ENCODE measurements around the gene TACC2.
"Not testable (repeated sequence)": the region's sequence is repeated elsewhere in the genome, so short reads cannot be mapped to it uniquely, and the experiment has no call there.

TACC2 gene

DNA sequence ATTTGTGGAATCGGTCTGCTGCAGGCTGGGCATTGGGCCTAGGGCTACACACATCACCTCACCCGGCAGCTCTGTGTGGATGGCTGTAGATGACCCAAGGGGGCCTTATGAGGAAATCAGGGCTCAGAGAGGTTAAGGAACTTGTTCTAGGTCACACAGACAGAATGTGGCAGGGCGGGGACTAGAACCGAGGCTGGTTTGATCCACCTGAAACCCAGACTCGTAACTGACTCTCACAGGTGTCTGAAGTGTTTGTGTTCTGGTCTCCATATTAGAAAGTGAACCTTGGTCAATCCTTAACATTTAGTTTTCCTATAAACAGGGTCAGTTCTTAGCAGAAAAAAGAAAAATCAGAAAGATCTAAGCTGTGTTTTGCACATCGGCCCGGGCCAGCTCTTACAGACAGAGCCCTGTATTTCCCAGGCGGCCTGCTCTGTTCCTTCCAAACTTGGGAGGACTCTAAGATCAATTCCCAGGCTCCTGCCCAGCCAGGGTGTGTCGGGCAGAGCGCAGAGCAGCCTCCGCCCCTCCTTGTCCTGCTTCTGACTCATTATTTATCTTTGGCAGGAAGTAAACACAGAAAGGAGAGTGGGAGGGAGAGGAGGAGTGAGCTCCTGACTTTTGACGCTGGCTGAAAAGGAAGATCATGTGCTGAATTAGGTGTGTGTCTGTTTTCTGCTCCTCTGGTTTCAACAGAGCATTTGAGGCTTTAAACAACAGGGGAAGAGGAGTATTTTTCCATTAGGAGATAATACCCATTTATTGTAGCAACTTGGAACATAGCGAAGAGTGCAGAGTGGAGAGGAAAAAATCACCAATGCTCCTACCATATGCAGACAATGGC lies 74.1 kb downstream of the TACC2 start:
- no peak for DNase-seq

DNA sequence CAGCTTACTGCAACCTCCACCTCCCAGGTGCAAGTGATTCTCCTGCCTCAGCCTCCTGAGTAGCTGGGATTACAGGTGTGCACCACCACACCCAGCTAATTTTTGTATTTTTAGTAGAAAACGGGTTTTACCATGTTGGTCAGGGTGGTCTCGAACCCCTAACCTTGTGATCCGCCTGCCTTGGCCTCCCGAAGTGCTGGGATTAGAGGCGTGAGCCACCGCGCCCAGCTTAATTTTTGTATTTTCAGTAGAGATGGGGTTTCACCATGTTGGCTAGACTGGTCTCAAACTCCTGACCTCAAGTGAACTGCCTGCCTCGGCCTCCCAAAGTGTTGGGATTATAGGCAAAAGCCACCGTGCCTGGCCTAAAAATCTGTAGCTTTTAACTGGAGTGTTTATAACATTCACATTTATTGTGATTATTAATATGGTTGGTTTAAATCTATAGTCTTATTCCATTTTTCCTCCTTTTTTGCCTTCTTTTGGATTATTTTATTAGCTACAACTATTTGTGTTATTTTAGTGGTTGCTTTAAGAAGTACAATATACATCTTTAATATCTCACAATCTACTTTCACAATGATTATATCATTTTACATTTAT lies 77.5 kb downstream of the TACC2 start:
- not testable (repeated sequence) for DNase-seq

DNA sequence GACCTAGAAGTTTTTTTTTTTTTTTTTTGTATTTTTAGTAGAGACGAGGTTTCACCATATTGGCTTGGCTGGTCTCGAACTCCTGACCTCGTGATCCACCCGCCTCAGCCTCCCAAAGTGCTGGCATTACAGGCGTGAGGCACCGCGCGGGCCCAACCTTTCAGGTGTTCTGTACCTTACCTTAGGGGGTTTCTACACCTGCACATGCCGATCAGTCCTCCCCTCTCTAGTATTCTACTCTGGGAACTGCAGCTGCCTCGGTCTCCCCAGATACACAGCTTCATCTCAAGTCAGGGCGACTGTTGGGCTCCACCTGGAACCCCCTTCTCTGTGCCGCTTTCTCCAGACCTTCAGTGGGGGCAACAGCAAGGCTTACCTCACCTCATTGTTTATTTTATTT lies 79.9 kb downstream of the TACC2 start:
- no peak for DNase-seq

DNA sequence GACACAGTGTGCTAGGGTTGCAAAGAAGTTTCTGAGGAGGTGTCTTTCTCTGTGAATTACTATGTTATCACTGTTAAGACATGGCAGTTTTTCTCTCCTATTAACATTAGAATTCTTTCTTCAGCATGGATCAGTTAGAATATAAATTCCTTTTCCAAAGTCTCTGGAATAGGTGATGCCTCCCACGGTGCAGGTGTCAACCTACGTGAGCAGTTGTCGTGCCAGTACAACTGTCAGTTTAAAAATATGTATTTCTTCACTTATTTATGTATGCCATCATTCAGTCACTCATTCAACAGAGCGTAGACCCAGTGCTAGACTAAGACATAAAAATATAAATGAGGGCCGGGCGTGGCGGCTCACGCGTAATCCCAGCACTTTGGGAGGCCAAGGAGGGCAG lies 83.5 kb downstream of the TACC2 start:
- DNase-seq: no peak

DNA sequence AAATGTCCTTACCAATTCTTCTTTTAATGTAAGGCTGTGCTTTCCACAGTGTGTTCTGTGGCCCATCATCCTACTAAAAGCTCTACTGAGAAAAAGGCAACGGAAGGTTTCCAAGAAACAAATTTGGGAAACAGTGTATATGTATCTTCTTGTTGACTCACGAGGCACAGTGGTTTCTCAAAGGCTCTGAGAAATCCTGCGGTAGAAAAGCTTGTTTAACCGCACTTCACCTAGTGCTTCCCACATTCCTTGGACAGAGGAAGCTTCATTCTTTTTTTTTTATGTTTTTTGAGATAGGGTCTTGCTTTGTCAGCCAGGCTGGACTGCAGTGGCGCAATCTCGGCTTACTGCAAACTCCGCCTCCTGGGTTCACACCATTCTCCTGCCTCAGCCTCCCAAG lies 84.5 kb downstream of the TACC2 start:
- no peak for DNase-seq

DNA sequence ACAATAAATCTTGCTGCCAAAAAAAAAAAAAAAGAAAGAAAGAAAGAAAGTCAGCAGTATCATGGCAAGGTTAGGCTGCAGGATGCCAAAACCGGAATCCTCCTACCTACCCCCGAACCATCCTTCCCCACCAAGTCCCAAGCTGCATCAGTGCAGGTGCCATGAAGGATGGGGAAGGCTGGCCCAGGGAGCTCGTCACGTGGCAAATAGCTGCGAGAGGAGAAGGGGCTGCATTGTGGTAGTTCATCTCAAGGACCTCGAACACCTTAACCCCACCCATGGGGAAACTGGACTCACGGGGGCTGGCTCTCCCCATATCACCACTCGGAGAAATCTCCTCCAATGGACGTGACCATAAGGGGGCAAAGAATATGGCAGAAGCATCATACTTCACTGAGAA lies 86.2 kb downstream of the TACC2 start:
- no peak for DNase-seq

DNA sequence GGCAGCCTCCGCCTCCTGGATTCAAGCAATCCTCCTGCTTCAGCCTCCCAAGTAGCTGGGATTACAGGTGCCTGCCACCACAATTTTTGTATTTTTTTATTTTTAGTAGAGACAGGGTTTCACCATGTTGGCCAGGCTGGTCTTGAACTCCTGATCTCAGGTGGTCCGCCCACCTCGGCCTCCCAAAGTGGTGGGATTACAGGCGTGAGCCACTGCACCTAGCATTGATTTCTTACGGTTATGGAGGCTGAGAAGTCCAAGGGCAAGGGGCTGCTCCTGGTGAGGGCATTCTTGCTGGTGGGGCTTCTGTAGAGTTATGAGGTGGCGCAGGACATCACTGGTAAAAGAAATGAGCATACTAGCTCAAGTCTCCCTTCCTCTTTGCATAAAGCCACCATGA lies 86.9 kb downstream of the TACC2 start:
- DNase-seq: not testable (repeated sequence)

DNA sequence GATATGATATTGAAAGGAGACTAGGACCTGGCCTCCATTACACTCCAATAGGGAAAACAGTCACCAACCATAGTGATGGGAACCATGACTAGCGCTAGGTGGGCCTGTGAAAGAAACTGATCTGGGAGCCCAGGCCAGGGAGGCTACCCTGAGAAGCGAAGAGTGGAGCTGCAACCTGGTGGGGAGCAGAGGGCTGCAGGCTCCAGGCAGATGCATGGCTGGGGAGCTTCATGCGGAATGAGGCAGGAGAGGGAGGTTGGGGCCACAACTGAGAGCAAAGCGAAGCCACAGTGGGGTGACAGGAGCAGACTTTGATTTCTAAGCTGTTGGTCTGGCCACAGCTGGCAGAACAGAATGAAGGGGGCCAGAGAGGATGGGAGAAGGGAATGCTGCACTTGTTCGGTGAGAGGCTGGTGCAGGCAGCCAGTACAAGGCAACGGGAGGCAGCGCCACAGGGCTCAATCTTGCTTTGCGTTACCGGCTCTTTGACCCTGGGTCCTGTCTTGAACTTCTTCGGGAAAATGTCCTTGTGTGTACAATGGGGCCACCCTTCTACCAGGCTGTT lies 88.4 kb downstream of the TACC2 start:
- no peak for DNase-seq

DNA sequence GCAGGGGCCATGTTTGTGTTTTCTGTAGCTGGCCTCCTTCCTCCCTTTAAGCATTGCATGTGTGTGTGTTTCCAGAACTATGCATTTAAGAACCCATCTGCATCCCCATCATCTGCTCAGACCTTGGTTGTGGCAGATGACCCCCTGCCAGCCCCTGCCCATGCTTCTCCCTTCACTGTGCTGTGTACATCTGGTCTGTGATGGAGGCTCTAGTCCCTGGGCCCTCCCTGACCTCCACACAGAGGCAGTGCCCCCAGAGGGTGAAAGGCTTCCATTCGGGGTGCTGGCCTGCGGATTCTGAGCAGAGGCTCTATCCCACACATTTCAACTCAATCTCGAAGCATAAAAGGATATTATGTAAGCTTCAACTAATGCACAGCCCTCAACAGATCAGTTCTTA lies 89.4 kb downstream of the TACC2 start:
- no peak for DNase-seq

DNA sequence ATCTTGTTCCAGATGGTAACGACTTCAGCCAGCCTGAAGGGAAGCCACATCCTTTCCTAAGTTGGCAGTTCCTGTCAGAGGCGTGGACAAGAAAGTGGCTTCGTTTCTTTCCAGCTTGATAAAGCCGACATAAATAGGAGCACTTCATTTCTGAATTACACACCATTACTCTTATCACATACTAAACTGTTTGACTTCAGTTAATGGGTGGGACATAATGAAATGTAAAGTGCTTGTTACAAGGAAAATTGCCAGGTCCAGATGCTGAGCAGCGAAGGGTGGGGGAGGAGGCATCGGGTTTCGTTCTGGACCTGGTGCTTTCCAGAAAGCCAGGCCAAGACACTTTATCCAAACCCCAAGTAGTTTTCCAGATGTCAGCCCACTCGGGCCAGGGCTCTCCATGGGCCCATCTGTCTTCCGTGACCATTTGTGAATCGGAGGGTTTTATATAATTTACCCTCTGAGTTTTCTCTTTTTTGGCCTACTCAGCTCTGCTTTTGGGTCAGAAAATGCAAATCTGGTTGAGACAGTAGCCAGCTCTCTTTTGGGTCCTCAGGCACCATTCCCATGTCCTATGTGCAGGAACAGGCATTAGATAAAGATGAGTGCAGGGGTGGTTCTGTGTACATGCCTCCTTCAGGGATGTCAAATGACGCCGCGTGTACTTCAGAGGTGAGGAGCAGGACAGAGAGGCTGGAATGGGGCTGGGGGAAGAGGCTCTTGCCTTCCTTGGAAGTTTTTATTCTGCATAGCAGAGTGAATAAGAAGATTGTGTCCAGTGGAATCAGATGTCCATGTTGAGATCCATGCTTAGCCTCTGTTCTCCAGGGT lies 90.2 kb downstream of the TACC2 start:
- DNase-seq: no peak

DNA sequence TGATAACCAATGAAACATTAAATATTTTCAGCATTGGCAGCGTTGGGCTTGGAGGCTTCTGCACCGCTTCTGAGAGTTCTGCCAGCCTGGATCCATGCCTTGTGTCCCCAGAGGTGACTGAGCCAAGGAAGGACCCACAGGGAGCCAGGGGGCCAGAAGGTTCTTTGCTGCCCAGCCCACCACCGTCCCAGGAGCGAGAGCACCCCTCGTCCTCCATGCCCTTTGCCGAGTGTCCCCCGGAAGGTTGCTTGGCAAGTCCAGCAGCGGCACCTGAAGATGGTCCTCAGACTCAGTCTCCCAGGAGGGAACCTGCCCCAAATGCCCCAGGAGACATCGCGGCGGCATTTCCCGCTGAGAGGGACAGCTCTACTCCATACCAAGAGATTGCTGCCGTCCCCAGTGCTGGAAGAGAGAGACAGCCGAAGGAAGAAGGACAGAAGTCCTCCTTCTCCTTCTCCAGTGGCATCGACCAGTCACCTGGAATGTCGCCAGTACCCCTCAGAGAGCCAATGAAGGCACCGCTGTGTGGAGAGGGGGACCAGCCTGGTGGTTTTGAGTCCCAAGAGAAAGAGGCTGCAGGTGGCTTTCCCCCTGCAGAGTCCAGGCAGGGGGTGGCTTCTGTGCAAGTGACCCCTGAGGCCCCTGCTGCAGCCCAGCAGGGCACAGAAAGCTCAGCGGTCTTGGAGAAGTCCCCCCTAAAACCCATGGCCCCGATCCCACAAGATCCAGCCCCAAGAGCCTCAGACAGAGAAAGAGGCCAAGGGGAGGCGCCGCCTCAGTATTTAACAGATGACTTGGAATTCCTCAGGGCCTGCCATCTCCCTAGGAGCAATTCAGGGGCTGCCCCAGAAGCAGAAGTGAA lies 93.9 kb downstream of the TACC2 start:
- no peak for DNase-seq

DNA sequence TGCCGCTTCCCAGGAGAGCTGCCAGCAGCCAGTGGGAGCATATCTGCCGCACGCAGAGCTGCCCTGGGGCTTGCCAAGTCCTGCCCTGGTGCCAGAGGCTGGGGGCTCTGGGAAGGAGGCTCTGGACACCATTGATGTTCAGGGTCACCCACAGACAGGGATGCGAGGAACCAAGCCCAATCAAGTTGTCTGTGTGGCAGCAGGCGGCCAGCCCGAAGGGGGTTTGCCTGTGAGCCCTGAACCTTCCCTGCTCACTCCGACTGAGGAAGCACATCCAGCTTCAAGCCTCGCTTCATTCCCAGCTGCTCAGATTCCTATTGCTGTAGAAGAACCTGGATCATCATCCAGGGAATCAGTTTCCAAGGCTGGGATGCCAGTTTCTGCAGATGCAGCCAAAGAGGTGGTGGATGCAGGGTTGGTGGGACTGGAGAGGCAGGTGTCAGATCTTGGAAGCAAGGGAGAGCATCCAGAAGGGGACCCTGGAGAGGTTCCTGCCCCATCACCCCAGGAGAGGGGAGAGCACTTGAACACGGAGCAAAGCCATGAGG lies 94.6 kb downstream of the TACC2 start:
- DNase-seq: no peak

DNA sequence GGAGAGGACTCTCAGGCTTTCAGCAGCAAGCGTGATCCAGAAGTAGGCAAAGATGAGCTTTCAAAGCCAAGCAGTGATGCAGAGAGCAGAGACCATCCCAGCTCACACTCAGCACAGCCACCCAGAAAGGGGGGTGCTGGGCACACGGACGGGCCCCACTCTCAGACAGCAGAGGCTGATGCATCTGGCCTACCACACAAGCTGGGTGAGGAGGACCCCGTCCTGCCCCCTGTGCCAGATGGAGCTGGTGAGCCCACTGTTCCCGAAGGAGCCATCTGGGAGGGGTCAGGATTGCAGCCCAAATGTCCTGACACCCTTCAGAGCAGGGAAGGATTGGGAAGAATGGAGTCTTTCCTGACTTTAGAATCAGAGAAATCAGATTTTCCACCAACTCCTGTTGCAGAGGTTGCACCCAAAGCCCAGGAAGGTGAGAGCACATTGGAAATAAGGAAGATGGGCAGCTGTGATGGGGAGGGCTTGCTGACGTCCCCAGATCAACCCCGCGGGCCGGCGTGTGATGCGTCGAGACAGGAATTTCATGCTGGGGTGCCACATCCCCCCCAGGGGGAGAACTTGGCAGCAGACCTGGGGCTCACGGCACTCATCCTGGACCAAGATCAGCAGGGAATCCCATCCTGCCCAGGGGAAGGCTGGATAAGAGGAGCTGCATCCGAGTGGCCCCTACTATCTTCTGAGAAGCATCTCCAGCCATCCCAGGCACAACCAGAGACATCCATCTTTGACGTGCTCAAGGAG lies 95.5 kb downstream of the TACC2 start:
- no peak for DNase-seq

DNA sequence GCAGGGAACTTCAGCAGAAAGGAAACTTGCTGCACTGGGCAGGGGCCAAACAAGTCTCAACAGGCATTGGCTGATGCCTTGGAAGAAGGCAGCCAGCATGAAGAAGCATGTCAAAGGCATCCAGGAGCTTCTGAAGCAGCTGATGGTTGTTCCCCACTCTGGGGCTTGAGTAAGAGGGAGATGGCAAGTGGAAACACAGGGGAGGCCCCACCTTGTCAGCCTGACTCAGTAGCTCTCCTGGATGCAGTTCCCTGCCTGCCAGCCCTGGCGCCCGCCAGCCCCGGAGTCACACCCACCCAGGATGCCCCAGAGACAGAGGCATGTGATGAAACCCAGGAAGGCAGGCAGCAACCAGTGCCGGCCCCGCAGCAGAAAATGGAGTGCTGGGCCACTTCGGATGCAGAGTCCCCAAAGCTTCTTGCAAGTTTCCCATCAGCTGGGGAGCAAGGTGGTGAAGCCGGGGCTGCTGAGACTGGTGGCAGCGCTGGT lies 96.5 kb downstream of the TACC2 start:
- DNase-seq: no peak

DNA sequence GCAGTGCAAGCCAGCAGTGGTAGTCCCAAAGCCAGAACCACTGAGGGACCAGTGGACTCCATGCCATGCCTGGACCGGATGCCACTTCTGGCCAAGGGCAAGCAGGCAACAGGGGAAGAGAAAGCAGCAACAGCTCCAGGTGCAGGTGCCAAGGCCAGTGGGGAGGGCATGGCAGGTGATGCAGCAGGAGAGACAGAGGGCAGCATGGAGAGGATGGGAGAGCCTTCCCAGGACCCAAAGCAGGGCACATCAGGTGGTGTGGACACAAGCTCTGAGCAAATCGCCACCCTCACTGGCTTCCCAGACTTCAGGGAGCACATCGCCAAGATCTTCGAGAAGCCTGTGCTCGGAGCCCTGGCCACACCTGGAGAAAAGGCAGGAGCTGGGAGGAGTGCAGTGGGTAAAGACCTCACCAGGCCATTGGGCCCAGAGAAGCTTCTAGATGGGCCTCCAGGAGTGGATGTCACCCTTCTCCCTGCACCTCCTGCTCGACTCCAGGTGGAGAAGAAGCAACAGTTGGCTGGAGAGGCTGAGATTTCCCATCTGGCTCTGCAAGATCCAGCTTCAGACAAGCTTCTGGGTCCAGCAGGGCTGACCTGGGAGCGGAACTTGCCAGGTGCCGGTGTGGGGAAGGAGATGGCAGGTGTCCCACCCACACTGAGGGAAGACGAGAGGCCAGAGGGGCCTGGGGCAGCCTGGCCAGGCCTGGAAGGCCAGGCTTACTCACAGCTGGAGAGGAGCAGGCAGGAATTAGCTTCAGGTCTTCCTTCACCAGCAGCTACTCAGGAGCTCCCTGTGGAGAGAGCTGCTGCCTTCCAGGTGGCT lies 97.7 kb downstream of the TACC2 start:
- no peak for DNase-seq

DNA sequence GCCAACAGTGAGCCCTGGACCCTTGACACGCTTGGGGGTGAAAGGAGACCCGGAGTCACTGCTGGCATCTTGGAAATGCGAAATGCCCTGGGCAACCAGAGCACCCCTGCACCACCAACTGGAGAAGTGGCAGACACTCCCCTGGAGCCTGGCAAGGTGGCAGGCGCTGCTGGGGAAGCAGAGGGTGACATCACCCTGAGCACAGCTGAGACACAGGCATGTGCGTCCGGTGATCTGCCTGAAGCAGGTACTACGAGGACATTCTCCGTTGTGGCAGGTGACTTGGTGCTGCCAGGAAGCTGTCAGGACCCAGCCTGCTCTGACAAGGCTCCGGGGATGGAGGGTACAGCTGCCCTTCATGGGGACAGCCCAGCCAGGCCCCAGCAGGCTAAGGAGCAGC lies 98.5 kb downstream of the TACC2 start:
- no peak for DNase-seq

DNA sequence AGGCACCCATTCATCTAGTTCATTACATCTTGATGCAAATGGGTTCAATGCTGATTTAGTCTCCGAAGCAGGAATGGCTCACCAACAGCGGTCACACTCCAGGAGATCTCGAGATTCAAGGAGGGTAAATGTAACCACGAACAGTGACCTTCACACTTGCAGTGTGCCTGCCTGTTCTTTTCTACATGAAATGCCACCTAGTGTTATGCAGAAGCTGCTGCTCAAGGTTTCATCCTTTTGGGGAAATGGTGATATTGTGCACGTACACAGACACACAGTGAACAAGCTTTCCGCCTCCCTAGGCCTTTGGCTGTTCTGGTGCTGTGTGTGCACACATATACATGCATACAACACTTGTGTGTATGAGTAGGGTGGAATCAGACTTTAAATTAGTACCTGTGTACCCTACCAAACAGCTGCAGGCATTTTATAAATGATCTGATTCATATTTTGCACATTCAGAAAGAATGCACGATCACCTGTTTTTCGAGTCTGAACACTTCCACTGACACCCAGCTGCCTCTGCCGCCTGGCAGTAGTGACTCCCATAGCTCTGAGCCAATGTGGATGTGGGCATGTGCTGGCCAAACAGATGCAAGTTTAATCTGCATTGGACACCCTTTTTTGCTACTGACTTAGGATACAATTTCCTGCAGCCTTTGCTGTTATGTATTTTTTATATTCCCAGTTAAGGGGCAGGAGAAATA lies 100.5 kb downstream of the TACC2 start:
- no peak for DNase-seq

DNA sequence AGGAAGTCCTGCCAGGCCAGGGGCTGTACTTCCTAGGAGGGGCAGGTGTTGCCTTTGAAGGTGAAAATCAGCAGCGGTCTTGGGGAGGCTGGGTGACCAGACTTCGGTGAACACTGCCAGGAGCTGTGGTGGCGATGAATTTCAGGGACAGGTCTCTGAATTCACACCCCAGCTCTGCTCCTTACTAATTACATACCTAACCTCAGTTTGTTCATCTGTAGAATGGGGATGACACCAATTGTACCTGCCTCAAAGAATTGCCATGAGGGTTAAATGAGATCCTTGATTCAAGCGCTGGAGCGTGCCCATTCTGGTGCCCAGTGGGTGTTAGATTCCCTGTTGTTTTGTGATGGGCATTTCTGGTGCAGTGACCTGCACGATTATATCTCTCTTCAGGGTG lies 102.8 kb downstream of the TACC2 start:
- no peak for DNase-seq

DNA sequence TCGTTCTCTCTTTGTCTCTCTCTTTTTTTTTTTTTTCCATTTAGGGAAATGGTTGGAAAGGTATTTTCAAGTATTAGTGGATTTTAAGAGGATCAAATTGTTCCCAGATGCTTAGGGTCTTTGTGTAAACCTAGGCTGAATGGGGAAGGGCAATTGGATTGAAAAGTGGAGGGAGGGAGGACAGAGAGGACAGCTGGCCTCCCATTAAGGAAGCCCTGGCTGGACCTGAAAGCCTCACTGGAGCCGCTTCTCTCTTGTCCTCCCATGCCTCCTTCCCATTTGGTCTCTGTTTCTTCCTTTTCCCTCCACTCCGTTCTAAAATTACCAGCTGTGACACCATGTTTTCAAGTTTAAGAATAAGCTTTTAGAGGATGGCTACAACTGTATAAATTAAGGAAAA lies 104.1 kb downstream of the TACC2 start:
- DNase-seq: no peak

DNA sequence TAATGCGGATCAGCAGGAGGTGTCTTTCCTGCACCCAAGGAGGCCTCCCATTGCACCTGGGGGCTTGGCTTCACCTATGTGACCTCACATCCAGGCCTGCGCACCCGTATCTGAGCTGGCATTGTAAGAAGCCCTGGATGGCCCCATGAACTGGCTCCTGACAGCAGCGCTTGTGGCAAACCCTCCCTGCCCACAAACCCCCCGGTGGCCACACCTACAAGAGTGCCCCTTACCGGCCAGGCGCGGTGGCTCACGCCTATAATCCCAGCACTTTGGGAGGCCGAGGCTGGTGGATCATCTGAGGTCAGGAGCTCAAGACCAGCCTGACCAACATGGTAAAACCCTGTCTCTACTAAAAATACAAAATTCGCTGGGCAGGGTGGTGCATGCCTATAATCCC lies 107.2 kb downstream of the TACC2 start:
- DNase-seq: not testable (repeated sequence)

All from activated CD8-positive, alpha-beta memory T cell treated with anti-CD3 and anti-CD28 coated beads, Interleukin-2, amount 50 U/mL, for 4 hours (primary cell).